Suprapubic skin (tissue), 4 donors: ENCODE measurements around the gene ANK3.

Source experiments
- CTCF ChIP-seq, 2 donors: fragments of 200-600 bp in 1 of 2; fragments of 450-650 bp in 1 of 2; sonication (generic) in 1 of 2; IDR thresholded peaks; one replicate each; pipeline ENCODE4 v1.5.1; 2016 to 2019; ENCODE audit warnings: antibody characterized with exemption in 2 of 2, mild to moderate bottlenecking in 1 of 2, moderate library complexity in 1 of 2
- EP300 ChIP-seq: sonication (generic); formaldehyde crosslinking; IDR thresholded peaks from one replicate; pipeline ENCODE4 v1.6.1; 2017; ENCODE audit warnings: antibody characterized with exemption
- POLR2AphosphoS5 ChIP-seq, 3 donors: sonication (generic); formaldehyde crosslinking; IDR thresholded peaks; one replicate each; pipeline ENCODE4 v1.6.1; 2017; ENCODE audit warnings: antibody characterized with exemption in 3 of 3

- TF ChIP-seq CTCF (IDR thresholded peaks at IDR 0.05) (no peak), EP300 (no peak), POLR2AphosphoS5 (IDR thresholded peaks at IDR 0.05) (no peak)
Observed at GRCh38 chr10:60369547-60369930, 20.1 kb downstream of the ANK3 start.
